Adrenal gland (tissue), 5 donors: ENCODE results near the gene KSR2.

Experiments used
- POLR2A ChIP-seq, 2 donors: fragments of 450-650 bp; IDR thresholded peaks; one replicate each; pipeline ENCODE4 v1.6.1; 2017; ENCODE audit warnings: antibody characterized with exemption in 2 of 2, mild to moderate bottlenecking in 2 of 2, moderate library complexity in 1 of 2
- TF ChIP-seq, protein P1 (sequence below), 6 experiments: fragments of 450-650 bp in 4 of 6; fragments of 200-600 bp in 2 of 6; sonication (generic) in 1 of 6; IDR thresholded peaks; 1 replicate in 5 of 6; 2 replicates in 1 of 6; pipeline versions ENCODE4 v1.5.1 to v1.8.0; 2016 to 2021; ENCODE audit warnings: antibody characterized with exemption in 6 of 6, mild to moderate bottlenecking in 2 of 6, moderate library complexity in 1 of 6
- donor health status: DM: no; HTN: no; CAD: no.

DNA sequence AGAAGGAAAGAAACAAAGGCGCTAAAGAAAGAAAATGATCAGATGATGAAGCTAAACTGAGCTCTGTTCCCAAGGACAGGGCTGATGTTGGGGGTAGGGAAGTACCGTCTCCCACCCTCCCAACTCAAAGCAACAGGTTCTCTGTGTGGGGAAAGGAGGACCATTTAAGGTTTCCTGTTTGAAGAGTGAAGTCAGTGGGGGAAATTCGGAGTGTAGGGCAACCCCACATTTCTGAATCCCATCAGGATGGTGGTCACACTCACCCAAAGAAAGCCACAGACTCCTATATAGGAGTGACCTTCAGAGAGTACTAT is 131.1 kb downstream of the KSR2 start:
- TF ChIP-seq, protein P1, sequence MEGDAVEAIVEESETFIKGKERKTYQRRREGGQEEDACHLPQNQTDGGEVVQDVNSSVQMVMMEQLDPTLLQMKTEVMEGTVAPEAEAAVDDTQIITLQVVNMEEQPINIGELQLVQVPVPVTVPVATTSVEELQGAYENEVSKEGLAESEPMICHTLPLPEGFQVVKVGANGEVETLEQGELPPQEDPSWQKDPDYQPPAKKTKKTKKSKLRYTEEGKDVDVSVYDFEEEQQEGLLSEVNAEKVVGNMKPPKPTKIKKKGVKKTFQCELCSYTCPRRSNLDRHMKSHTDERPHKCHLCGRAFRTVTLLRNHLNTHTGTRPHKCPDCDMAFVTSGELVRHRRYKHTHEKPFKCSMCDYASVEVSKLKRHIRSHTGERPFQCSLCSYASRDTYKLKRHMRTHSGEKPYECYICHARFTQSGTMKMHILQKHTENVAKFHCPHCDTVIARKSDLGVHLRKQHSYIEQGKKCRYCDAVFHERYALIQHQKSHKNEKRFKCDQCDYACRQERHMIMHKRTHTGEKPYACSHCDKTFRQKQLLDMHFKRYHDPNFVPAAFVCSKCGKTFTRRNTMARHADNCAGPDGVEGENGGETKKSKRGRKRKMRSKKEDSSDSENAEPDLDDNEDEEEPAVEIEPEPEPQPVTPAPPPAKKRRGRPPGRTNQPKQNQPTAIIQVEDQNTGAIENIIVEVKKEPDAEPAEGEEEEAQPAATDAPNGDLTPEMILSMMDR (IDR thresholded peaks at IDR 0.05) = no peak
- no peak for TF ChIP-seq POLR2A (IDR thresholded peaks at IDR 0.05)
